ENCODE measurements around the gene KCNN4.
A peak's percentile ranks its signal among the peaks of the same experiment; 100 is the strongest.

DNA sequence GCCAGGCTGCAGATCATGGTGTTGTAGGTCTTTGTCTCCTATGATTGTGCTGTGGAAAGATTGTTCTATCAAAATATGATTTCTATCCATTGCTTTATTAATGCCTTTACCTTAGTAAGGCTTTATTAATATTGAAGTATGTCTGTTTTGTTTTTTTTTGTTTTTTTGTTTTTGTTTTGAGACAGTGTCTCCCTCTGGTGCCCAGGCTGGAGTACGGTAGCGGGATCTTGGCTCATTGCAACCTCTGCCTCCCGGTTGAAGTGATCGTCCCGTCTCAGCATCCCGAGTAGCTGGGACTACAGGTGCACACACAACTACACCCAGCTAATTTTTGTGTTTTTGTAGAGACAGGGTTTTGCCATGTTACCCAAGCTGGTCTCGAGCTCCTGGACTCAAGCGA is 57.2 kb downstream of the KCNN4 start:
- TF ChIP-seq, protein P1, sequence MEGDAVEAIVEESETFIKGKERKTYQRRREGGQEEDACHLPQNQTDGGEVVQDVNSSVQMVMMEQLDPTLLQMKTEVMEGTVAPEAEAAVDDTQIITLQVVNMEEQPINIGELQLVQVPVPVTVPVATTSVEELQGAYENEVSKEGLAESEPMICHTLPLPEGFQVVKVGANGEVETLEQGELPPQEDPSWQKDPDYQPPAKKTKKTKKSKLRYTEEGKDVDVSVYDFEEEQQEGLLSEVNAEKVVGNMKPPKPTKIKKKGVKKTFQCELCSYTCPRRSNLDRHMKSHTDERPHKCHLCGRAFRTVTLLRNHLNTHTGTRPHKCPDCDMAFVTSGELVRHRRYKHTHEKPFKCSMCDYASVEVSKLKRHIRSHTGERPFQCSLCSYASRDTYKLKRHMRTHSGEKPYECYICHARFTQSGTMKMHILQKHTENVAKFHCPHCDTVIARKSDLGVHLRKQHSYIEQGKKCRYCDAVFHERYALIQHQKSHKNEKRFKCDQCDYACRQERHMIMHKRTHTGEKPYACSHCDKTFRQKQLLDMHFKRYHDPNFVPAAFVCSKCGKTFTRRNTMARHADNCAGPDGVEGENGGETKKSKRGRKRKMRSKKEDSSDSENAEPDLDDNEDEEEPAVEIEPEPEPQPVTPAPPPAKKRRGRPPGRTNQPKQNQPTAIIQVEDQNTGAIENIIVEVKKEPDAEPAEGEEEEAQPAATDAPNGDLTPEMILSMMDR (IDR thresholded peaks at IDR 0.05): peak; percentile 26 to 60 (median 39)
- no peak for TF ChIP-seq POLR2A (IDR thresholded peaks at IDR 0.05)
- TF ChIP-seq POLR2AphosphoS5 (IDR thresholded peaks at IDR 0.05): no peak

Data from transverse colon (tissue), 4 donors.